SK-N-MC (cell line): ENCODE results near the gene IGFL3.

ENCODE experiments used
- EZH2 ChIP-seq: fragments of 200-600 bp; sonication (generic); IDR thresholded peaks from one replicate; pipeline ENCODE4 v1.6.1; 2017; ENCODE audit warnings: antibody characterized with exemption
- FOXP2 ChIP-seq: optimal IDR thresholded peaks from 2 replicates; pipeline ENCODE3; 2011; ENCODE audit warnings: mild to moderate bottlenecking, moderate library complexity; ENCODE audit not compliant: insufficient read depth; ENCODE audit errors: extremely low read length, control extremely low read depth
- POLR2AphosphoS5 ChIP-seq: IDR thresholded peaks from 2 replicates; pipeline ENCODE4 v1.6.1; 2012; ENCODE audit warnings: mild to moderate bottlenecking, low read depth, low read length, borderline replicate concordance

- TF ChIP-seq POLR2AphosphoS5: no peak; the same call in 1 of the 2 replicates
- TF ChIP-seq EZH2: no peak
- no peak for TF ChIP-seq FOXP2
Measured at GRCh38 chr19:46133101-46133627, 8.7 kb upstream of the IGFL3 start.
